Stimulated activated CD4-positive, alpha-beta T cell treated with anti-CD3 and anti-CD28 coated beads, Interleukin-15, amount 100 ng/mL, for 24 hours (primary cell): ENCODE data around the gene FAS.
A peak's percentile ranks its signal among the peaks of the same experiment; 100 is the strongest.

Experiments
- DNase-seq: peaks from one replicate; pipeline ENCODE4 v3.0.0-alpha.2; 2020

FAS gene

DNA sequence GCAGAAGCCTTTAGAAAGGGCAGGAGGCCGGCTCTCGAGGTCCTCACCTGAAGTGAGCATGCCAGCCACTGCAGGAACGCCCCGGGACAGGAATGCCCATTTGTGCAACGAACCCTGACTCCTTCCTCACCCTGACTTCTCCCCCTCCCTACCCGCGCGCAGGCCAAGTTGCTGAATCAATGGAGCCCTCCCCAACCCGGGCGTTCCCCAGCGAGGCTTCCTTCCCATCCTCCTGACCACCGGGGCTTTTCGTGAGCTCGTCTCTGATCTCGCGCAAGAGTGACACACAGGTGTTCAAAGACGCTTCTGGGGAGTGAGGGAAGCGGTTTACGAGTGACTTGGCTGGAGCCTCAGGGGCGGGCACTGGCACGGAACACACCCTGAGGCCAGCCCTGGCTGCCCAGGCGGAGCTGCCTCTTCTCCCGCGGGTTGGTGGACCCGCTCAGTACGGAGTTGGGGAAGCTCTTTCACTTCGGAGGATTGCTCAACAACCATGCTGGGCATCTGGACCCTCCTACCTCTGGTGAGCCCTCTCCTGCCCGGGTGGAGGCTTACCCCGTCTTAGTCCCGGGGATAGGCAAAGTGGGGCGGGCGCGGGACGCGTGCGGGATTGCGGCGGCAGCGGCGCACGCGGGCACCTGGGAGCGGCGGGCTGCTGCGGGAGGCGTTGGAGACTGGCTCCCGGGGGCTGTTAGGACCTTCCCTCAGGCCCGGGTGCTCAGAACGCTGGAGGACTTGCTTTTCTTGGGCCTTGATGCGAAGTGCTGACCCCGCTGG lies at the start of gene FAS:
Gene FAS (plus strand): TSS at position 415 of the 777 bp plus-strand sequence. CDS start 79 bp downstream, at position 494.
- peak; percentile 82 for DNase-seq

DNA sequence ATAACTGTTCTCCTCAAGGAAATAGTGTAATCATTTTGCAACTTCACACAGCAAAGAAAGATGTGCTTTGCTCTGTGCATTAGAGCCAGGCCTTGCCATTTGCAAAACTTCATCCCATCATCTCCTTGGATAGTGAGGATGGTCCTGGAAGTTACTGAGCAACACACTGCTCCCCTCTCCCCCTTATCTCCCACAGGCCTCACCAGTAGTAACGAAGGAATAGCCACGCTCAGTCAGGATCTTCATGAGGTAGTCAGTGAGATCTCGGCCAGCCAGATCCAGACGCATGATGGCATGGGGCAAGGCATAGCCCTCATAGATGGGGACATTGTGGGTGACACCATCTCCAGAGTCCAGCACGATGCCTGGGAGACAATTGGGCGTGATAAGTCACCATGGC lies 49.6 kb upstream of the FAS start:
- DNase-seq, result no peak

DNA sequence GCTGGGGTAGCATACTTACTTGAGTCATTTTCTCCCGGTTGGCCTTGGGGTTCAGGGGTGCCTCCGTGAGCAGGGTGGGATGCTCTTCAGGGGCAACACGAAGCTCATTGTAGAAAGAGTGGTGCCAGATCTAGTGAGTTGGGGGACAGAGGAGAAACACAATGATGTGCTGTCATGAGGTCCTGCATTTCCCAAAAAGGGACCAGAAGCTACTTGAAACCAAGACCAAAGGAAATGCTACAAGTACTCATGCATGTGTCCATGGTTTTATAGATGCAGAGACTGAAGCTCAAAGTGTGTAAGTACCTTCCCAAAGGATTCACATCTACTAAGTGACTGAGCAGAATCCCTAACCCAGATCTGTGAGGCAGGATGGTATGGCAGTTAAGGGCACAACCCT lies 46.8 kb upstream of the FAS start:
- no peak for DNase-seq

DNA sequence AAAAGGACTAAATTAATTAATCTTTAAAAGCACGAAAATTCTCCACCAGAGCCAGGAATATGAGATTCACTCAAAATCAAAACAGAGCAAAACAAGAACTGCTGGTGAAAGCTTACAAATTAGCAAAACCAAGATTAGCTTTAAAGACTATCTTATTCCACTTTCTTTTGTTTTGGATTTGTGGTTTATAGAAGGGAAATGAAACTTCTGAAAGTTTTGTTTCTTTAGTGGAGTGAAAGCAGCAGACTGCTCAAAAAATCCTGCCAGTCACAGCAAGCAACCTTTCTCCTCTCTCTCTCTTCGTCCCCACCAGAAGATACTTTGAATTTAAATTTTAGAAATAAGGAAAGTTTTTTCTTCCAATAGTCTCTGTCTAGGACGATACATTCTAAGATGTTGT lies 45.8 kb upstream of the FAS start:
- no peak for DNase-seq

DNA sequence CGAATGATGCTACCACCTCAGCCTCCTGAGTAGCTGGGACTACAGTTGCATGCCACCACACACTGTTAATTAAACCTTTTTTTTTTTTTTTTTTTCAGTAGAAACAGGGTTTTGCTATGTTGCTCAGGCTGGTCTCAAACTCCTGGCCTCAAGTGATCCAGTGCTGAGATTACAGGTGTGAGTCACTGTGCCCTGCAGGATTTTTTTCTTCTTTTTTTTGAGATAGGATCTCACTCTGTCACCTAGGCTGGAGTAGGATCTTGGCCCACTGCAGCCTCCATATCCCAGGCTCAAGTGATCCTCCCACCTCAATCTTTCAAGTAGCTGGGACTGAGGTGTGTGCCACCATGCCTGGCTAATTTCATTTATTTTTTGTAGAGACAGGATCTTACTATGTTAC lies 44.4 kb upstream of the FAS start:
- DNase-seq, result no peak

DNA sequence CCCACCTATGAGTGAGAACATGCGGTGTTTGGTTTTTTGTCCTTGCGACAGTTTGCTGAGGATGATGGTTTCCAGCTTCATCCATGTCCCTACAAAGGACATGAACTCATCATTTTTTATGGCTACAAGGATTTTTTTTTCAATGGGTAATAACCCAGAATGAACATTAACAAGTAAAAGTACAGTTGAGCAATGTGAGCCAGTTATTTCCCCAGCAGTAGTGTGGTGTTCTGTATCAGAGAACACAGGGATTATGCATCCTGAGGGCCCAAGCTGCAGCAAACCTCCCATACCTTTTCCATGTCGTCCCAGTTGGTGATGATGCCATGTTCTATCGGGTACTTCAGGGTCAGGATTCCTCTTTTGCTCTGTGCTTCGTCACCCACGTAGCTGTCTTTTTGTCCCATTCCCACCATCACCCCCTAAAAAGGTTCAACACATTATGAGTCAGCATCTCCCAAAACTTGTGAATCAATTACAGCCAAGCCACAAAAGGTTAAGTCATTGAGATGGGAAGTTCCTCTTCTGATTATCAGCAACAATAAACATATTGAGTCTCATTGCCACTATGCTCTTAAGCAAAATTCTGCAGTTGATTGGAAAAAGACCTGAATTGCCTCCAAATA lies 43.5 kb upstream of the FAS start:
- no peak for DNase-seq

DNA sequence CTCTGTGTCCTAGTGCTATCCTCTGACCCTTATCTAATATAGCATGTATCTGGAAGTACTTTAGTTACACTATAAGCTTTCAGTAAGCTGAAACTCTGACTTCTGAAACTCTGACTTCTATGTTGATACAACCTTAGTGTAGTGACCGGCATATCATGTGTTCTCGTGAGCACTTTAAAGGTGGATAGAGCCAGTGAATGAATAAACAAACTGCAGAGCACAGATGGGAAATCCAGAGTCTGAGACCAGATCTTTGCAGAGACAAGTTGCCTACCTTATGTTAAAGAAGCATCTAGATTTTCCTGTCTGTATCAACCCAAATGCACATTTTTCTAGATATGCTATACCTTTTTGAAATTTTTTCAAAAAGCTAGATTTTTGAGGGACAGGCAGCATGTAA lies 41.5 kb upstream of the FAS start:
- DNase-seq, result no peak

DNA sequence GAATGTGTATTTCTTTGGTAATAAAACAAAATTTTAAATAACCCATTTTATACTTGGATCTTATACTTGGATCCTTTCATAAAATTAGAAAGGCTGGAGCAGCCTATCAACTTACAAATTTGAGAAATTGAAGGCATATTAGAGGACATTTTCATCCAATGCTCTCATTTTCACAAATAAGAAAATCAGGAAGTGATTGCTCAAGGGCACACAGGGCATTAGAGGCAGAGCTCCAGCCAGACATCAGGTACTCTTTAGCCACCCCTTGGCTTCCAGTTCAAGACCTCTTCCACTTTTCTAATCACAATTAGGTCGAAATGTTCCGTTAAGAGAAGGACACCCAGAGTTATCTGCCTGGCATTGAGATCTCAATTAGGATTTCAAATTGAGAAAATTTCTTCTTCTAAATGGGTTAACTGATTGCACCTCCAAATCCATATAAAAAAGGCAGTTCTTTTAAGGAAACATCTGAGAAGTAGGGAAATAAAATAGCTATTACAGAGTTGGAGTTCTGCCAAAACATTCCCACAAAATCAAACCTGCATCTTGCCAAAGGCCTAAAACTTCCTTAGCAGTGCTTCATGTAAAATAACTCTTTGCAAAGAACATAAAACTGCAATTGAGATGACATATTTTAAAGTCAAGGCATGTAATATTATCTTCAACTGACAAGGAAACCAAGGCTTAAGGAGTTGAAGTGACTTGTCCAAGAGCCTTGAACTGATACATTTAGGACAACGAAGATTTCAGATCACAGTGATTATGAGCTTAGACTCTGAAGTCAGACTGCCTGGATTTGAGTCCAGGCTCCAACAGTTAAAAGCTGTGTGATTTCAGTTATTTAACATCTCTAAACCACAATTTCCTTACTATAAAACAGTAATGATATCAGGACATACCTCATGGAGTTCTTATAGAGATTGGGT lies 40.4 kb upstream of the FAS start:
- no peak for DNase-seq

DNA sequence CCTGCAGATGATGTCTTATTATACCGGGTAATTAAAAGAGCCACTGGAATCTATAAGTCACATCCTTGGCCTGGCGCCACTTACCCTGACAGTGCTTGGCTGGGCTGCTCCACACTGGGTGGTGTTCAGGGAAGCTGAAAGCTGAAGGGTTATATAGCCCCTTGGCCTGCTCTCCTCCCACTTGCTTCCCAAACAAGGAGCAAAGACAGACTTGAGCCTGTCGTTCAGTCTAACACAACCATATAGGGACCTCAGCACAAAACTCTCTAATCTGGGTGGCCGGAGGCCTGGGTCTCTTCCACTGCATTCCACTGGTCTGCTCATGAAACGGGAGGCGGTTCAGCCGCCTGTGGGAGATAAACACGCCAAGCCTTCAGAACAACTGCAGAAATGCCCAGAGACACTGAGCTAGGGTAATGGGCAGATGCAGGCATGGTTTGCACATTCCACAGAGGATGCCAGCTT lies 37.9 kb upstream of the FAS start, which contains the start of gene ACTA2:
Gene ACTA2 (minus strand): TSS at position 127 of the 465 bp plus-strand sequence. CDS start 3,843 bp downstream, outside the sequence.
- DNase-seq, result no peak

DNA sequence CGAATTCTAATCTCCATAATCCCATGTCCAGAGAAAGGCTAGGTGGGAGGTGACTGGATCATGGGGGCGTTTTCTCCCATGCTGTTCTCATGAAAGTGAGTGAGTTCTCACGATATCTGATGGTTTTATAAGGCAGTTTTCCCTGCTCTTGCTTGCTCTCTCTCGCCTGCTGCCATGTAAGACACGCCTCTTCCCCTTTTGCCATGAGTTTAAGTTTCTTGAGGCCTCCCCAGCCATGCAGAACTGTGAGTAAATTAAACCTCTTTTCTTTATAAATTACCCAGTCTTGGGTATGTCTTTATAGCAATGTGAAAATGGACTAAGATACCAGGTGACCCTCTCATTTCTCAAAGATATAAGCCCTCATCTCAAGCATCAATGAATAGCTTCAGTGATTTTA lies 36.9 kb upstream of the FAS start:
- DNase-seq, result no peak

DNA sequence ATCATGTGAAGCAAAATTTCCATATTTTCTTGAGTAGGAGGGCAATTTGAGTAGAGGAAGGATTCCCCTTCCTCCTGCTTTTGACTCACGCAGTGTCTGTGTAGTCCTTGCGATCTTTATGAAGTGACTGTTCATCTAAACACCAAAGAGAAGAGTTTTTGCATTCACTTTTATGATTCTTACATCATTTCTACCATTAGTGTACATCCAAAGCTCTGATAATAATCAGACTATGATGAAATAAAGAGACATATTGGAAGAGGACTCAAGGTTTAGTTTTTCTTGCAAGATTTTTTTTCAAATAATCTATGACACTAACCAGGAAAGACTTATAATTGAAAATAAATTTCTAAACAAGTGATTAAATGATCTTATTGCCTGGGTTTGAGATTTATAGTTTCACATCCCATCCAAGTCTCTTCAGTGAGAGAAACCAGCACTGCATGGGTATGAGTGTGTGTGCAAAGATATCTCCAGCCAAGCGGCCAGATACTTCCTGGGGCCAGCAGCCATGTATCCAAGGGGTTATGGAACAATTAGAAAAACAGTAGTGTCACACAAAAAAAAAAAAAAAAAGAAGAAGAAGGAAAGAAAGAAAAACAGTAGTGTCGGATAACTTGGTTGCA lies 36.0 kb upstream of the FAS start:
- no peak for DNase-seq

DNA sequence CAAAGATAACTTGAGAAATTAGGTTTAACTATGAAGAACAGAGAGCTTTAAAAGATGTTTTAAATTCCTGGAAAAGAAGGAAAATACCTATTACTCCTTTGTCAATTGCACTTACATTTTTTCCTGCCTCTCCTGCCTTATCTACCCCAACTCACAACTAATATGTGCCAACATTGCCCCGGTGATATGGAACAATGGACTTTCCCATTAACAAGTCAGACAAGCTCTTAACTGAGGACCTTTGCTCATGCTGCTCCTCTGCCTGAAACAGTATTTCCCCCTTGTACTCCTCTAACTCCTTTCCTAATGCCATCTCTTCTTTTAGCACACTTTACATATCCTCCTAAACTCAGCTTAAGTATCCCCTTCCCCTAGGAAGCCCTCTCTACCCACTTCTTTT lies 33.2 kb upstream of the FAS start:
- no peak for DNase-seq

DNA sequence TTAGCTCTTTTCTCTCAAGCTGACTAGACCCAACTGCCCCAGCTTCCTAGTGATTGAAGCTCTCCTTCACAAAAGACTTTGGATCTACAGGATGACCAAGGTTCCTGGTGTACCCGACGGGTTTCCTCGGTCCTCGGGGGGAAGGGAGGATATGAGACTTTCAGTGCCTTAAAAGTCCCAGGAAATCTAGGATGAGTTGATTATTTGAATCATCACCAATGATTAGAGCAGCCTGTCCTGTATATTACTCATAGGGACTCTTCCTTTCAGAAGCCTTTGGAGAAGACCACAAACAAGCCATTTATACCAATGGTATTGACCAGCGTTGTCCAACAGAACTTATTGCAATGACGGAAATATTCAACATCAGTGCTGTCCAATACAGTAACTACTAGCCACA lies 31.9 kb upstream of the FAS start:
- no peak for DNase-seq

DNA sequence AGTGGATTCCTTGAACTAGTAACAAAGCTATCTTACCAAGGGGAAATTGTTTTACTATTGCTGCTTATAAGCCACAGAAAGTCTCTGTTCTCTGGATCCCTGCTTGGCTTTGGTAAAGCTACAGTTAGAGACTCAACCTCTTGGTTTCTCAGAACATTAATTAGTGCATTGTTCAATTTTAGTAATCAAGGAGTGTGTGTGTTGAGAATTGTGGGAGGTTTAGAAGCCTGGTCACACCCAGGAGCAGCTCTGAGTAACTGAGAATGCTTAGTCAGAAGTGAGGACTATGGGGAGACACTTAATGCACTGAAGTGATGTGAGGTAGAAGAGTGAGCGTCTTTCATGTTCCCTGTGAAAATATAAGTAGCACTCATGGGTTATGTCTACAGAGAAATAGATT lies 29.8 kb upstream of the FAS start:
- peak; percentile 9 for DNase-seq

DNA sequence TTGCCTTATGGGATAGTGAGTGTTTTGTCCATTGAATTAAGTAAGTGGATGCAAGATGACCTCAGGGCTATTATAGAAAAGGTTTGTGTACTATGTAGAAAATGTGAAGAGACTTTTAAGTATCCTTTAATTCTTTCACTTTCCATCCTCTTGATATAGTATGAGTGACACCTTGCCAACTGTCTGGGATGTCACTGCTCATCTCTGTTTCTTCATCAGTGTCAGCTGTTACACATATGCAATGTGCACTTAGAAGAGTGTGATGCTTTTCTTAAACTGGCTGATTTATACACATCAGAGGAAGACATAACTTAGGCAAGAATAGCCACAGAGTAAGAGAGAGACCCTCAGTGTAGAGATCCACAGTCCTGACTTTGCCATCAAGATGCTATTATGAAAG lies 29.3 kb upstream of the FAS start:
- DNase-seq, result no peak

DNA sequence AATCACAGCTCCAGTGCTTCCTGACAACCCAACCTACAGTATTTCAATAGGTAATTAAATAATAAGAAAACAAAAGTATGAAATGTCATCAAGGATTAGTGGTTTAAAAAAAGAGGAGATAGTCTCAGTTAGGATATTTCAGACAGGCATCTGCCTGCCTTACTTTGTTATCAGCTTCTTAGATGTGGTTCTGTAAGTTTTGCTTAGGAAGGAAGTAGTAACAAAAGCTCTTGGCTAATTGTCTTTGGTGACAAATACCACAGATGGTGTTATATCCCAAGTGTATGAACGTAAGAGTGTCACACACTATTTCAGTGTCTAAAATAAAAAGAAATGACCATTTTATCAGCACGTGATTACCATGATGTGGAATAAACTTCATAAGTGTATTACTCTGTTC lies 28.3 kb upstream of the FAS start:
- no peak for DNase-seq

DNA sequence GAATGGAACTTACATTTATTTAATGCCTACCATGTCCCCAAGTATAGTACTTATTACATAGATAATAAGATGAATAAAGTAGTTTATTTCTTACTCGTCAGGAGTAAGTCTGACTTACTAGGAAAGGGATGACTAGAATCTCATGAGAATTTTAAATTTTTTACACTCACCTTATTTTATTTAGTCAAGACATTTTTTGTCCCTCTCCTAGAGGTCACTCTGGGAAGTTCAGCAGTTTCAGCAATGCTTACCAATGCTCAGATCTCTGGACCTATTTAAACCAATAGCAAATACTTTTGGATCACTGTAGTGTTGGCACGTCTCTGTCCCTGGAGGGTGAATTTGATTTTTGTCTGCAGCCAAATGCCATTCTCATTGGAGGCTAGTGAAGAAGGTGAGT lies 27.3 kb upstream of the FAS start:
- no peak for DNase-seq

DNA sequence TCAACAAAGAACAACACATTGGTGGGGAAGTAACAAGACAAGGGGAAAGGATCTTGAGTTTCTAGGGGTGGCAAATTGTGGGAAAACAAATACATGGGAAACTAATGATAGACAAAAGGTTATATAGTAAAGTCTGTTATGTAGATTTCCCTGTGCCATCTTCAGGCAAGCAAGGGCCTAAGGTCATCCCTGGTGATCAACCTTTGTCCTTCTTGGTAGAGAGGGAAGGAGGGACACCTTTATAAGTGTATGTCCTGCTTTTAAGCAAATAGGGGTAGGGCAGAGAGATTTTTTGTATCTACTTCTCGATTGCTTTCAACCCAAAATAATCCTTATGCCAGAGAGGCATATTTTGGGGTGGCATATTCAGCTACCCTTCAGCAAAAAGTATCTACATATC lies 26.2 kb upstream of the FAS start:
- no peak for DNase-seq

DNA sequence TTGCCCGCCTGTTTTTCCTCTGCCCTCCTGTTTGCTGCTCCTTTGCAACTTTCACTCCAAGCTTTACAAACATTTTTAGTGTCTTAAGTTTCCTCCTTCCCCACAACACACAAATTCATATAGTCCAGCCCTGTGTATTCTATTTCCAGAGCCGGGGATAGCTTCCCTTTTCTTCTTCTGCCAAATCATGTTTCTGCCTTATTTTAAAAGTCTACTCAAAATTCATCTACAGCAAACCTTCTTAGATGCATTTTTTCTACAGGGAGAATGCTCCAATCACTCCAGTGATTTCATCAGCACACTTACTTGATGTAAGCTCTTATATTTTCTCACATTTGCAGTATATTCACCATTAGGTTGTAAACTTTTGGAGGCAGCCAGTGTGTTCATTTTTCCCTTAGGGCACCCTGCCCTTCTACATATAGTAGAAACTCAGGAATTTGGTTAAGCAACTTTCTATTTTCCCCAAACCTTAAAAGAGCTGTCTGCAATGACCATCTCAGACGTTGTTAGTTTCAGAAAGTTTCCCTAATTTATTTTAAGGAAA lies 25.7 kb upstream of the FAS start:
- DNase-seq, result no peak

DNA sequence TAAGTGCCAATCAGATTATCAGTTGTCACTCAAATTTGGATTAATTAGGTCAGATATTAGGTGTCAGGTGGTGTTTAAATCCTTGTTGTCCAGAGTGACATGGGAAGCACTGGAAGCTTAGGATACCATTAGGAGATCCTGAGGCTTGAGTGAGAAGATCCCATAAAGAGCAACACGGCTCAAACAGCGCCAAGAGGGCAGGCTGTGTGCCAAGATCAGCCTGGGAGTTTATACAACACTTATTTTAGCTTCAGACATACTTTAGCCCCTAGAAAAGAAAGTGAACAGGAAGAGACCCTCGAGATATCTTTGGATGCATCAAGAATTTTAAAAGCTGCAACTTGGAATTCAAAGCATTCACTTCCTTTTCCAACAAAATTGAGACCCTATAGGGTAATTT lies 23.8 kb upstream of the FAS start:
- no peak for DNase-seq

DNA sequence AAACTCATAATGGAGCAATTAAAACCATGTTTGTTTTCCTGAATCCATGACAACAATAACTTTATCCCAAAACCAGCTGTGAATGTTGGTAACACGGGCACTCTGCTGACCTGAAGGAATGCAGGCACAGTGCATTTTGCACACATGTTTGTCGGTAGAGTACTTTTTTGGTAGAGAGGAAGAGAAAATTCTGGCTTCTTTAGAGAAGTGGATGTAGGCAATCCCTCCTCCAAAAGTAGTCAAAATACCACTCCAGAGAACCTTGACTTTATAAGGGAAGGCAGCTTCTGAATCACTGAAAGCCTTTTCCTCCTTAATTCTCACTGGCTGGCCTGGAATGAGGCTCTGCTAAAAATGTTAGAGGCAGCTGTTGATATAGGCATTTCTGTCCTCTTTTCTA lies 22.2 kb upstream of the FAS start:
- DNase-seq, result no peak

DNA sequence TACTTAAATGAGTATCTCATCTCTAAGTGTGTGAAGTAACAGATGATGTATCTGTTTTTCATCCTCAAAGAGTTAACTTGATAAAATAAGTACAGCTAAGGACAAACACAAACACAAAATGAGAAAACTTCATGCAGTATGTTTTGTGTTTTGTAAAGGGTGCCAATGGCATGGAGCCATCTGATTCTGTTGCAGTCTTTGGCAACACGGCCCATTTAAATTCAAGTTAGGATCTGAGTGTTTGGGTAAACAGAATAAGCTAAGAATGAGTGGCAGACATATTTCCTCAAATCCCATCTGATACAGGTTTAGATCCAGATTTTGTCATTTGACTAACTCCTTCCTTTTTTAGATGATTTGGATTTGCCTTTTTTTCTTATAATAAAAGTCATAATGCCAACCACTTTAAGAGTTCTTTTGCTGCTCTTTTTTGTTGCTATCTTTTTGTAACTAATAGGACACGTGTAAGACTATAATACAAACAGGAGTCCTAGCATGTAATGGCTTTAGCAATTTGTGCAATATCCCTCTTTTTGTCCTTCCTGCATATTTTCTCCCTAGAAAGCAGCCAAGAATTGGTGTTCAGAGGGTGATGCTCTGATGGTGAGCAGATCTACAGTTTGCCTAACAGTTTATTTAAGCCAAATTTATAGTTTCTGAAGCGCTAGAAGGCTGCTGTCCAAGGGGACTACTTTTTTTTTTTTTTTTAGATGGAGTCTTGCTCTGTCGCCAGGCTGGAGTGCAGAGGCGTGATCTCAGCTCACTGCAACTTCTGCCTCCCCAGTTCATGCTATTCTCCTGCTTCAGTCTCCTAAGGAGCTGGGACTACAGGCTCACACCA lies 19.2 kb upstream of the FAS start:
- no peak for DNase-seq
